CD4-positive, CD25-positive, alpha-beta regulatory T cell (primary cell): ENCODE measurements around the gene CRHR1. TPM values are rescaled to one million over a fixed set of nuclear protein-coding genes. Genes with fewer than 3 reads are reported as not detected.

Source experiments
- ATAC-seq, 2 donors: fragments of 150-1000 bp; cut with Tn5 transposase; one replicate each; pipeline ENCODE4 v1.10.0; 2021; ENCODE audit warnings: low read depth in 2 of 2, moderate number of reproducible peaks in 2 of 2, moderate library complexity in 1 of 2
- DNase-seq, 3 donors: peaks; one replicate each; pipeline versions ENCODE4 v3.0.0 to v3.0.0-alpha.2; 2012 to 2022; ENCODE audit warnings: mixed read lengths in 1 of 3
- H3K27ac ChIP-seq: one replicate; pipeline ENCODE4 v1.7.0; 2013; ENCODE audit warnings: mild to moderate bottlenecking, low read length; ENCODE audit not compliant: insufficient read depth, poor library complexity, severe bottlenecking
- H3K27me3 ChIP-seq: one replicate; pipeline ENCODE4 v1.7.0; 2013; ENCODE audit warnings: low read length; ENCODE audit not compliant: control insufficient read depth, insufficient read depth
- H3K36me3 ChIP-seq: one replicate; pipeline ENCODE4 v1.7.0; 2013; ENCODE audit warnings: mild to moderate bottlenecking, low read length, moderate library complexity; ENCODE audit not compliant: control insufficient read depth, insufficient read depth
- H3K4me1 ChIP-seq: 2 replicates; pipeline ENCODE4 v1.7.0; 2013; ENCODE audit warnings: mild to moderate bottlenecking, low read length; ENCODE audit not compliant: insufficient read depth, control insufficient read depth, poor library complexity, severe bottlenecking
- H3K4me3 ChIP-seq: one replicate; pipeline ENCODE4 v1.7.0; 2013; ENCODE audit warnings: low read depth, mild to moderate bottlenecking, low read length, moderate library complexity
- H3K9me3 ChIP-seq, 2 experiments: 1 replicate in 1 of 2; 2 replicates in 1 of 2; pipeline ENCODE4 v1.7.0; 2013; ENCODE audit warnings: low read length in 2 of 2, mild to moderate bottlenecking in 1 of 2, moderate library complexity in 1 of 2; ENCODE audit not compliant: control insufficient read depth in 2 of 2
- H3K27ac Mint-ChIP-seq, 3 donors: one replicate each; pipeline ENCODE4 v1.8.0; 2020 to 2022; ENCODE audit warnings: mild to moderate bottlenecking in 3 of 3, mixed read lengths in 3 of 3, moderate library complexity in 2 of 3
- H3K27me3 Mint-ChIP-seq: one replicate; pipeline ENCODE4 v1.8.0; 2022; ENCODE audit warnings: mild to moderate bottlenecking, mixed read lengths
- H3K36me3 Mint-ChIP-seq: one replicate; pipeline ENCODE4 v1.8.0; 2020; ENCODE audit warnings: mixed read lengths
- H3K4me1 Mint-ChIP-seq, 4 donors: one replicate each; pipeline ENCODE4 v1.8.0; 2020 to 2022; ENCODE audit warnings: mixed read lengths in 4 of 4, mild to moderate bottlenecking in 1 of 4
- H3K4me3 Mint-ChIP-seq, 4 donors: one replicate each; pipeline ENCODE4 v1.8.0; 2020 to 2022; ENCODE audit warnings: mild to moderate bottlenecking in 4 of 4, mixed read lengths in 4 of 4, moderate library complexity in 3 of 4
- H3K9me3 Mint-ChIP-seq, 7 donors: one replicate each; pipeline ENCODE4 v1.8.0; 2020 to 2022; ENCODE audit warnings: mixed read lengths in 7 of 7, mild to moderate bottlenecking in 3 of 7, moderate library complexity in 2 of 7
- polyA plus RNA-seq, 4 donors: library from polyadenylated mRNA; unstranded; fragments of 300-500 nt; fragmentation: Illumina TruSeq; gene quantifications; one replicate each; pipeline ENCODE4 v1.2.3, GENCODE V29; 2021
- total RNA-seq: library from RNA; stranded (reverse); gene quantifications from one replicate; pipeline ENCODE4 v1.2.3, GENCODE V29; 2022

Gene CRHR1
- total and polyA plus RNA-seq, 5 donors from 2014 or later, result not detected

DNA sequence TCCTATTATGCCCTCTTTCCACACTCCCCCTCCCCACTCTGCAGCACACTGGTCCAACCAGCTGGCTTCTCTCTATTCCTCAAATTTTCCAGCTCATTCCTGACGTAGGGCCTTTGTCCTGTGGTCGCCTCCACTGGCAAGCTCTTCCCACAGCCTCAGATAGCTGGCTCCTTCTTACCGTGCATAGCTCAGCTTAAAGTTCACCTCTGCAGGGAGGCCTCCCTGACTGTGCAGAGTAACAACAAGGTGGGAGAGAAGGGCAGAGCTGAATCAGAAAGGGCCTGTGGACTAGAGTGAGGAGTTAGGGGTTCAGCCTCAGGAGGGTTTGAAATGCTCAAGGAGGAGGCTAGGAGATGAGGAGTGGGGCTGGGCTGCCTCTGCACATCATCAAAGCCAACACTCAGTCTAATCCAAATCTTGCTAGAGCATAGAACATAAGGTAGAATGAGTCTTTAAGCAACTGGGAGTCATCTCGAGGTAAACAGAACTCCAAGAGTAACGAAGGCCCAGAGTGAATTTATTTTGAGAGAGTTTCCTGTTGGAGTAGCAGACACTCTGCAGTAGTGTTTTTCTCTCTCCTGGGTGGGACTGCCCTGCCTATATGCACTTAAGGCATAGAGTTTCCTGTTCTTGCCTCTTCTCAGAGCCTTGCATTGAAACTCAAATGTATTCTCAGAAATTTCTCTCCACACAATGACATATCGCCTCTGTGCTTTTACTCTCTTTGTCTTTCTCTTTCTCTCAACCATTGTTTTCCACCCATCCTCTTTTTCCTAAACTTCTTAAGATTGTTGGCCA lies 79.9 kb downstream of the CRHR1 start:
- Mint-ChIP-seq H3K27ac (peak overlapping the region in 1 of 3 donors; percentile 3), H3K9me3 (peaks cover 0 to 2% (median 0%) of the 10 kb centered on the region in 7 donors), H3K36me3 (no peaks in the 10 kb centered on the region), H3K27me3 (peaks cover 21% of the 10 kb centered on the region), H3K4me3 (peak overlapping the region in 1 of 4 donors; percentile 44), H3K4me1 (peaks cover 0 to 12% (median 4%) of the 10 kb centered on the region in 4 donors)
- H3K36me3 ChIP-seq, result no peaks in the 10 kb centered on the region
- no peaks in the 10 kb centered on the region for H3K9me3 ChIP-seq
- H3K4me1 ChIP-seq, result no peaks in the 10 kb centered on the region
- peak in 1 of 2 donors; percentile 64 for ATAC-seq
- no peak overlapping the region for H3K4me3 ChIP-seq
- no peaks in the 10 kb centered on the region for H3K27me3 ChIP-seq
- no peak overlapping the region for H3K27ac ChIP-seq
- peak in 1 of 3 donors; percentile 81 for DNase-seq

DNA sequence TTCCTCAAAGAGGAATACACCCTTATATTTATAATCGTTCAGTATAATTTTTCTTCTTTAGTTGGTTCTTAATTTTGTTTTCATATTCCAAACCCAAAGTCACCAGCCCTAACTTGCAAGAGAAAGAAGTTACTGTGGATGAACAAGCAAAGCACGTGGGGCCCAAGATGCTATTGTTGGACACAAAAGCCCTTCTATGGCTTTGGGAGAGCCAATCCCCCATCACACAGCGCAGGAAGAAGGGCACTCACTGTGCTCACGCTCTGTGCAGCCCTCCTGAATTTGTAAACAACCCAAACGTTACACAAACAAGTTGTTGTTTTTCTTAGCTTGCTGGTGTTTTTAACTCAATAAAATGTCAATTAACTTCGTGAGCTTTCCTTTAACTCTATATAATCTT lies 83.1 kb downstream of the CRHR1 start:
- Histone ChIP-seq H3K9me3 (no peaks in the 10 kb centered on the region), H3K36me3 (no peaks in the 10 kb centered on the region), H3K27me3 (no peaks in the 10 kb centered on the region), H3K27ac (no peak overlapping the region), H3K4me3 (no peak overlapping the region), H3K4me1 (no peaks in the 10 kb centered on the region)
- Mint-ChIP-seq H3K4me1 (peaks cover 0 to 12% (median 4%) of the 10 kb centered on the region in 4 donors), H3K27me3 (peaks cover 21% of the 10 kb centered on the region), H3K4me3 (no peak overlapping the region), H3K9me3 (peaks cover 0 to 2% (median 0%) of the 10 kb centered on the region in 7 donors), H3K36me3 (no peaks in the 10 kb centered on the region), H3K27ac (no peak overlapping the region)
- DNase-seq (no peak), ATAC-seq (no peak)

DNA sequence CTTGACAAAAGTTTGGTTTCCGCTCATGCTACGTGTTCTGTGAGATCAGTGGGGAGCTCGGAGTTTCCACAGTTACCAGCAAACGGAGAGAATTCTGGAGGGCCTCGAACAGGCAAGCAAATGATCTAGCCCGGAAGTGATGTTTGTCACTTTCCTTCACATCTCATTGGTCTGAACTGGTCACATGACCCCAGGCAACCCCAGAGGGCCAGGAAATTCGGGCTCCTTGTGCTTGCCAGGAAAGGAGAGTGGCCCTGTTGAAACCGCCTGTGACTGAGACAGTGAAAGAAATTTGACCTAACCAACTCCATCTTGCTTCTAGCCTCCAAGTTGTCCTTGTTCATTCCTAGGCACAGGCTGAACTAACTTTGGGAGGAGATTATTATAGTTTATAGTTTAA lies 83.6 kb downstream of the CRHR1 start:
- Mint-ChIP-seq H3K27ac (no peak overlapping the region), H3K27me3 (peaks cover 21% of the 10 kb centered on the region), H3K9me3 (peaks cover 0 to 2% (median 0%) of the 10 kb centered on the region in 7 donors), H3K4me3 (no peak overlapping the region), H3K36me3 (no peaks in the 10 kb centered on the region), H3K4me1 (peaks cover 0 to 12% (median 4%) of the 10 kb centered on the region in 4 donors)
- no peak overlapping the region for H3K4me3 ChIP-seq
- no peak overlapping the region for H3K27ac ChIP-seq
- no peaks in the 10 kb centered on the region for H3K27me3 ChIP-seq
- DNase-seq (no peak), ATAC-seq (no peak)
- H3K9me3 ChIP-seq, result no peaks in the 10 kb centered on the region
- no peaks in the 10 kb centered on the region for H3K36me3 ChIP-seq
- H3K4me1 ChIP-seq, result no peaks in the 10 kb centered on the region

DNA sequence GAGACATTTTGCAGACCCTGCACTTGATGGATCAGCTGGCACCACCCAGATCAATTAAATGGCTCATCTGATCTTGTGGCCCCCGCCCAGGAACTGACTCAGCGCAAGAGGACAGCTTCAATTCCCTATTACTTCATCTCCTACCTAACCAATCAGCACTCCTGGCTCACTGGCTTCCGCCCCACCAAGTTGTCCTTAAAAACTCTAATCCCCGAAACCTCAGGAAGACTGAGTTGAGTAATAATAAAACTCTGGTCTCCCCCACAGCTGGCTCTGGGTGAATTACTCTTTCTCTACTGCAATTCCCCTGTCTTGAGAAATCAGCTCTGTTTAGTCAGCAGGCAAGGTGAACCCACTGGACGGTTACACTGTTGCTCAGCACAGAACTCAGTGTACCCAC lies 84.2 kb downstream of the CRHR1 start:
- Histone ChIP-seq H3K9me3 (no peaks in the 10 kb centered on the region), H3K27me3 (no peaks in the 10 kb centered on the region), H3K4me1 (no peaks in the 10 kb centered on the region), H3K4me3 (no peak overlapping the region), H3K36me3 (no peaks in the 10 kb centered on the region), H3K27ac (no peak overlapping the region)
- Mint-ChIP-seq H3K27ac (no peak overlapping the region), H3K36me3 (no peaks in the 10 kb centered on the region), H3K4me3 (no peak overlapping the region), H3K9me3 (peaks cover 0 to 2% (median 0%) of the 10 kb centered on the region in 7 donors), H3K27me3 (peaks cover 21% of the 10 kb centered on the region), H3K4me1 (peaks cover 0 to 13% (median 6%) of the 10 kb centered on the region in 4 donors)
- no peak for DNase-seq
- no peak for ATAC-seq

DNA sequence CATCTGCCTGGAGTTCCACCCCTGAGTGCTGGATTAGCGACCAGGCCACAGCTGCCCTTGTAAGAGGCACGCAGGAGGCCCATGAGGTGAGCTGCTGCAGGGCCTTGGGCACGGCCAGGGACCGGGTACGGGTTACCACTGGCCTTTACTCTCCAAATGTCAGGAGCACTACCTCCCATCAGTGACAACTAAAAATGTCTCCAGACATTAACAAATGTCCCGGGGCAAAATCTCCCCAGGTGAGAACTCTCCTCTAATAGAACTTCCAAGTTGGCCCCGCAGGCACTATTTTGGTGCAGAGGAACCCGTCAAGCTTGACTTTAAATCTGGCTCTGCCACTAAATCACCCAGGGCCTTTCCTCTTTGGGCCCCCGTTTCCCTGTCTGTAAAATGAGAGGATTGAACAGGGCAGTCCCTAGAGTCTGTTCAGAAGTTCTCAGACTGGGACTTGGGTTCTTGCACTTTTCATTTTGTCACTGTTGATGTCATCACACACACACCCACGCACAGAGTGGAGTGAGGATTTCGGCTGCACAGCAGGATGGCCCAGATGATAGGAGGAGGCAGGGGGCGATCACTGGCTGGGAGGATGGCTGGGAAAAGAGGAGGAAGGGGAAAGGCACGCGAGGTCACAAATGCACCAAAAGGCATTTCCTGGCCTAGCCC lies 85.7 kb downstream of the CRHR1 start:
- Mint-ChIP-seq H3K36me3 (no peaks in the 10 kb centered on the region), H3K27ac (no peak overlapping the region), H3K4me3 (no peak overlapping the region), H3K27me3 (peaks cover 24% of the 10 kb centered on the region), H3K4me1 (peaks cover 7 to 9% (median 8%) of the 10 kb centered on the region in 4 donors), H3K9me3 (no peaks in the 10 kb centered on the region)
- H3K36me3 ChIP-seq, result no peaks in the 10 kb centered on the region
- DNase-seq, result no peak
- no peak for ATAC-seq
- H3K27me3 ChIP-seq, result no peaks in the 10 kb centered on the region
- H3K4me3 ChIP-seq, result no peak overlapping the region
- H3K4me1 ChIP-seq, result no peaks in the 10 kb centered on the region
- no peaks in the 10 kb centered on the region for H3K9me3 ChIP-seq
- no peak overlapping the region for H3K27ac ChIP-seq

DNA sequence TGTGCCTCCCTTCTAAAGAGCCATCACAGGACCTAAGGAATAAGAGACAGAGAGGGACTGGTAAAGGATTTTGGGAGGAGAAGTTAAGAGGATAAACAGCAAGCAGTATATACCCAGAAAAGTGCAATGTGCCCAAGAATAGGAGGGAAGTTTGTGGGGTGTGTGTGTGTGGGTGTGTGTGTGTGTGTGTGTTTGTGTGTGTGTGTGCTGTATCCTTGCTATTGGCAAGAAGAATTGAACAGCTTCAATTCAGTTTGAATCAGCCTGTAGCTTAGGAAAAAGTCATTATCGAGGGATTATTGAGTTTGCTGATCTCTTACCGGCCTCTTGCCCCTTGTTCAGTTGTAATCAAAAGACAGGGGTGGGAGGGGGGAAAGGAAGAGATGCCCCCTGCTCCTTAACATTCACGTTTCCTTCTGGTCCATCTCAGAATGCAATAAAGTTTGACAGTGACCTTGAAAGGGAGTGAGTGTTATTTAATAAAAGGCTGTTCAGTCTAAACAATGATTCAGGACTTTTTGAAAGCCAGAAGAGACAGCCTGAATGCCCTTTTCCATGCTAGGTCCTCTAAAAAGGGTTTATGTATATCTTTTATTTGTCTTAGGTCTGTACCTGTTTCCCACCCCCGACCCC lies 86.3 kb downstream of the CRHR1 start:
- no peak overlapping the region for H3K27ac ChIP-seq
- Mint-ChIP-seq H3K4me3 (no peak overlapping the region), H3K27me3 (peaks cover 22% of the 10 kb centered on the region), H3K27ac (no peak overlapping the region), H3K4me1 (peaks cover 7 to 9% (median 8%) of the 10 kb centered on the region in 4 donors), H3K36me3 (no peaks in the 10 kb centered on the region), H3K9me3 (no peaks in the 10 kb centered on the region)
- H3K27me3 ChIP-seq, result no peaks in the 10 kb centered on the region
- H3K4me3 ChIP-seq, result no peak overlapping the region
- no peaks in the 10 kb centered on the region for H3K9me3 ChIP-seq
- no peaks in the 10 kb centered on the region for H3K36me3 ChIP-seq
- no peaks in the 10 kb centered on the region for H3K4me1 ChIP-seq
- DNase-seq (no peak), ATAC-seq (no peak)

DNA sequence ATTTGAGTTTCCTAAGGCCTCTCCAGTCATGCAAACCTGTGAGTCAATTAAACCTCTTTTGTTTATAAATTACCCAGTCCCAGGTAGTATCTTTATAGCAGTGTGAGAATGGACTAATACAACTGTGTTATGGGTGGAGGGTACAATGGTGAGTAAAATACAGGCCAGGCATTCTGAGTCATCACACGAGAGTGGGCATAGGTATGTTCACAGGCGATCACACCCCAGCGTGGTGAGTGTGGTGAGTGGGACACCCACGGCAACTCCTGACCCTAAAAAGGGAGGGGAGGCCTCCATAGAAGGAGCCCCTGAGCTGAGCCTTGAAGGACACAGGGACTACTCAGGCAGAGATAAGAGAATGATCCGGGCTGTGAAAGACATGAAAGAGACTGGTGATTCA lies 87.6 kb downstream of the CRHR1 start:
- Mint-ChIP-seq H3K4me3 (peak overlapping the region in 1 of 4 donors; percentile 38), H3K4me1 (peaks cover 7 to 9% (median 8%) of the 10 kb centered on the region in 4 donors), H3K27me3 (peaks cover 20% of the 10 kb centered on the region), H3K27ac (no peak overlapping the region), H3K9me3 (no peaks in the 10 kb centered on the region), H3K36me3 (no peaks in the 10 kb centered on the region)
- H3K27ac ChIP-seq, result no peak overlapping the region
- H3K9me3 ChIP-seq, result no peaks in the 10 kb centered on the region
- H3K4me1 ChIP-seq, result no peaks in the 10 kb centered on the region
- no peaks in the 10 kb centered on the region for H3K27me3 ChIP-seq
- H3K36me3 ChIP-seq, result no peaks in the 10 kb centered on the region
- ATAC-seq (no peak), DNase-seq (no peak)
- H3K4me3 ChIP-seq, result no peak overlapping the region
